Measurements from ENCODE around the gene MBD4. TPM values are rescaled to one million over a fixed set of nuclear protein-coding genes. Genes with fewer than 3 reads are reported as not detected.

MBD4 gene
- total RNA-seq, 1 experiment from 2014 or later, result 50.9 TPM

DNA sequence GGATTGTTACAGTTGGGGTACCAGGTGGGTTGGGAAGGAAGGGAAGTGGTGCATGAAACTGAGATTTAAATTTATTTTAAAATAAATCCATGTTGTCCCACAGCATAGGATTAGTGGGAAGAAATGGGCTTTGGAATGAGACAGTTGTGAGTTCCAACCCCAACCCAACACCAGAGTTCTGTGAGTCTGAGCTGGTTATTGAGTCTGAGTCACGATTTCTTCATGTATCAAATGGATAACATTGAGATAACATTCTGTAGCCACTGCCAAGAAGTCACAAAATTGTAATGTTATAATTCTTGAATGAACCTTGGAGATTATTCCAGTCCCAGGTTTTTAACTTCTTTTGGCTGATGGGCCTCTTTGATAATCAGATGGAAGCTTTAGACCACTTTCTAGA lies 14.0 kb upstream of the MBD4 start:
- DNase-seq (ENCODE audit: low spot score), result no peak
- no TSS peak for BruUV-seq (replicated peaks)
- intact Hi-C loops (cut with micrococcal nuclease; ENCODE audit: unreplicated experiment), result no loop called here

DNA sequence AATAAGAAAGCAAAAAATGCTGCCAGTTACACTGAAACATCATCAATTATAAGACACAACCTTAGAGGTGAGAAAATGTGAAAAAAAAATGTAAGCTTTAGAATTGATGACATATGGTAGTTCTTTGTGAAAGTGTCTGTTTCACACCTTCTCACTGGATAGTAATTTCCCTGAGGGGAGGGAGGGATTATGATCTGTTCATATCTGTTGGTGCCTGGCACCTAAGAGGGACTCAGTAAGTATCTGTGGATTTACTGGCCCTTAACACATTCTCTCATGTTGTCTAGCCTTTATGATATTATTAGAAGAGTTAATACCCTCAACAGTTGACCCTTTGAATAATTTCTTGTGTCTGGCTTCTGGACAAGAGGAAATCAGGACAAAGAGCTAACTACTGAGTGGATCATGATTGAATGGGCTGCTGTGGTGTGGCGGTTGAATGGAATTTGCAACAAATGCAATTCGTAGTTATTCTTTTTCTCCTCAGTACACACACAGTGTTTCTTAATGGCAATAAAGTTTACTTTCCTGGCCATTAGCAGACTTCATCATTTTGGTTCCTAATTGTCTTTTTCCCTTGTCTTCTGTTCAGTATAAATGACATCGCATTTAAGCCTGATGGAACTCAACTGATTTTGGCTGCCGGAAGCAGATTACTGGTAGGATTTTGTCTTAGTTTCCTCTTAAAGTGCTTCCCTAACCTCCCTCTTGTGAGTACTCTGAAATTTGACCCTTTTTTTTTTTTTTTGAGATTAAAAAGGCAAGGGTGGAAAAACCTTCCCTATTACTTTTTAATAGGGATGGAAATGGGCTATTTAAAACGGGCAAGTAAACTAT lies 9.7 kb upstream of the MBD4 start:
- no TSS peak for BruUV-seq (replicated peaks)
- peak; percentile 44 for DNase-seq (ENCODE audit: low spot score)
- H3K4me1 ChIP-seq (ENCODE audit: insufficient read depth, low read length, poor library complexity, severe bottlenecking), result peaks cover 8% of the 10 kb centered on the region
- no peak overlapping the region for H3K4me3 ChIP-seq (ENCODE audit: low read depth, low read length, poor library complexity, severe bottlenecking)
- POLR2A ChIA-PET (ENCODE audit: low non-redundant PET), result no interaction called here
- H3K36me3 ChIP-seq (ENCODE audit: insufficient read depth, low read length, poor library complexity, severe bottlenecking), result peaks cover 15% of the 10 kb centered on the region
- CTCF ChIA-PET, result no interaction called here
- no peaks in the 10 kb centered on the region for H3K27me3 ChIP-seq (replicated peaks; ENCODE audit: insufficient read depth, low read depth, low read length, poor library complexity)
- H3K27ac ChIP-seq (ENCODE audit: low read depth, low read length, poor library complexity, severe bottlenecking), result peak overlapping the region; percentile 41
- intact Hi-C loops (cut with micrococcal nuclease; ENCODE audit: unreplicated experiment), result no loop called here
- H3K9me3 ChIP-seq (ENCODE audit: low read depth, low read length, poor library complexity, severe bottlenecking), result no peaks in the 10 kb centered on the region
- no peak for TF ChIP-seq EZH2 (IDR thresholded peaks at IDR 0.05; ENCODE audit: borderline replicate concordance, low read depth, low read length, poor library complexity, severe bottlenecking)
- TF ChIP-seq, protein P1, sequence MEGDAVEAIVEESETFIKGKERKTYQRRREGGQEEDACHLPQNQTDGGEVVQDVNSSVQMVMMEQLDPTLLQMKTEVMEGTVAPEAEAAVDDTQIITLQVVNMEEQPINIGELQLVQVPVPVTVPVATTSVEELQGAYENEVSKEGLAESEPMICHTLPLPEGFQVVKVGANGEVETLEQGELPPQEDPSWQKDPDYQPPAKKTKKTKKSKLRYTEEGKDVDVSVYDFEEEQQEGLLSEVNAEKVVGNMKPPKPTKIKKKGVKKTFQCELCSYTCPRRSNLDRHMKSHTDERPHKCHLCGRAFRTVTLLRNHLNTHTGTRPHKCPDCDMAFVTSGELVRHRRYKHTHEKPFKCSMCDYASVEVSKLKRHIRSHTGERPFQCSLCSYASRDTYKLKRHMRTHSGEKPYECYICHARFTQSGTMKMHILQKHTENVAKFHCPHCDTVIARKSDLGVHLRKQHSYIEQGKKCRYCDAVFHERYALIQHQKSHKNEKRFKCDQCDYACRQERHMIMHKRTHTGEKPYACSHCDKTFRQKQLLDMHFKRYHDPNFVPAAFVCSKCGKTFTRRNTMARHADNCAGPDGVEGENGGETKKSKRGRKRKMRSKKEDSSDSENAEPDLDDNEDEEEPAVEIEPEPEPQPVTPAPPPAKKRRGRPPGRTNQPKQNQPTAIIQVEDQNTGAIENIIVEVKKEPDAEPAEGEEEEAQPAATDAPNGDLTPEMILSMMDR (conservative IDR thresholded peaks at IDR 0.05; ENCODE audit: low read depth, low read length), result no peak

More for the DNA sequence above, 14.0 kb upstream of the MBD4 start:
- CTCF ChIA-PET, result no interaction called here
- no peaks in the 10 kb centered on the region for H3K9me3 ChIP-seq (ENCODE audit: low read depth, low read length, poor library complexity, severe bottlenecking)
- H3K27me3 ChIP-seq (replicated peaks; ENCODE audit: insufficient read depth, low read depth, low read length, poor library complexity), result no peaks in the 10 kb centered on the region
- peaks cover 15% of the 10 kb centered on the region for H3K36me3 ChIP-seq (ENCODE audit: insufficient read depth, low read length, poor library complexity, severe bottlenecking)
- POLR2A ChIA-PET (ENCODE audit: low non-redundant PET), result no interaction called here
- no peak overlapping the region for H3K4me3 ChIP-seq (ENCODE audit: low read depth, low read length, poor library complexity, severe bottlenecking)
- H3K4me1 ChIP-seq (ENCODE audit: insufficient read depth, low read length, poor library complexity, severe bottlenecking), result peaks cover 8% of the 10 kb centered on the region
- TF ChIP-seq EZH2 (IDR thresholded peaks at IDR 0.05; ENCODE audit: borderline replicate concordance, low read depth, low read length, poor library complexity, severe bottlenecking), result no peak
- TF ChIP-seq, protein P1 (conservative IDR thresholded peaks at IDR 0.05; ENCODE audit: low read depth, low read length), result no peak
- H3K27ac ChIP-seq (ENCODE audit: low read depth, low read length, poor library complexity, severe bottlenecking), result no peak overlapping the region

DNA sequence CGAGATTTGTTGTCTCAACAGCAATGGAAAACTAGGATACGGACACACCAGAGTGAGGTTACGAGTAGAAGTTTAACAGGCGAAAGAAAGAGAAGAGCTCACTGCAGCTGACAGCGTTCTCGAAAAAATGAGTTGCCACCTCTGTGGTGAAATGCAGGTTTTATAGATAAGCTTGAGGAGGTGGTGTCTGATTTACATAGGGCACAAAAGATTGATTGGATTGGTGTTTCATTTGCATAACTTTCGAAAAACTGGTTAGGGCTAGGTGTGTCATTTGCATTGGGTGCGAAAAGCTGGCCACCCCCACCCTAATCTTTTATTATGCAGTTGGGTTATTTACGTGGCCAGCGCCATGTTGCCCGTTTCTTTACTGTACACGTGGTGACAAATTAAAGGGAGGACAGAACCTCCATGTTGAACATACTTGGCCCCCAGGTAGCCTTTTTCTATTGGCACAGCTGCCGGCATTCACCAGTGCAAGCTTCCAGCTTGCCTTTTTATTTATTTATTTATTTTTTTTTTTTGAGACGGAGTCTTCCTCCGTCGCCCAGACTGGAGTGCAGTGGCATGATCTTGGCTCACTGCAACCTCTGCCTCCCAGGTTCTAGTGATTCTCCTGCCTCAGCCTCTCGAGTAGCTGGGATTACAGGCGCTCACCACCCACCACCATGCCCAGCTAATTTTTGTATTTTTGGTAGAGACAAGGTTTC lies 8.6 kb upstream of the MBD4 start:
- DNase-seq (ENCODE audit: low spot score), result no peak
- H3K4me3 ChIP-seq (ENCODE audit: low read depth, low read length, poor library complexity, severe bottlenecking), result no peak overlapping the region
- peaks cover 12% of the 10 kb centered on the region for H3K36me3 ChIP-seq (ENCODE audit: insufficient read depth, low read length, poor library complexity, severe bottlenecking)
- intact Hi-C loops (cut with micrococcal nuclease; ENCODE audit: unreplicated experiment), result no loop called here
- no peaks in the 10 kb centered on the region for H3K27me3 ChIP-seq (replicated peaks; ENCODE audit: insufficient read depth, low read depth, low read length, poor library complexity)
- ChIA-PET POLR2A (ENCODE audit: low non-redundant PET) (no interaction called here), CTCF (no interaction called here)
- peaks cover 8% of the 10 kb centered on the region for H3K4me1 ChIP-seq (ENCODE audit: insufficient read depth, low read length, poor library complexity, severe bottlenecking)
- H3K27ac ChIP-seq (ENCODE audit: low read depth, low read length, poor library complexity, severe bottlenecking), result peak overlapping the region; percentile 28
- no TSS peak for BruUV-seq (replicated peaks)
- no peaks in the 10 kb centered on the region for H3K9me3 ChIP-seq (ENCODE audit: low read depth, low read length, poor library complexity, severe bottlenecking)
- no peak for TF ChIP-seq EZH2 (IDR thresholded peaks at IDR 0.05; ENCODE audit: borderline replicate concordance, low read depth, low read length, poor library complexity, severe bottlenecking)
- TF ChIP-seq, protein P1 (conservative IDR thresholded peaks at IDR 0.05; ENCODE audit: low read depth, low read length), result no peak
